H9 (cell line): ENCODE data around the gene EME1. TPM values are rescaled to one million over a fixed set of nuclear protein-coding genes. Genes with fewer than 3 reads are reported as not detected.
A peak's percentile ranks its signal among the peaks of the same experiment; 100 is the strongest.

Experiments
- DNase-seq: peaks from one replicate; pipeline ENCODE4 v3.0.0-alpha.2; 2017
- H2AFZ ChIP-seq: one replicate; pipeline ENCODE4 v1.6.1; 2013; ENCODE audit warnings: mild to moderate bottlenecking, low read length, control low read depth, moderate library complexity
- H2AK5ac ChIP-seq: 2 replicates; pipeline ENCODE4 v1.6.1; 2013; ENCODE audit warnings: low read length, control low read depth, mixed read lengths; ENCODE audit not compliant: insufficient read length
- H2BK120ac ChIP-seq: one replicate; pipeline ENCODE4 v1.6.1; 2013; ENCODE audit warnings: low read depth, mild to moderate bottlenecking, low read length, control low read depth, inconsistent platforms; ENCODE audit not compliant: poor library complexity, severe bottlenecking
- H2BK12ac ChIP-seq: 2 replicates; pipeline ENCODE4 v1.6.1; 2013; ENCODE audit warnings: low read length, control low read depth, mixed read lengths, low read depth; ENCODE audit not compliant: insufficient read length
- H2BK15ac ChIP-seq: 2 replicates; pipeline ENCODE4 v1.6.1; 2013; ENCODE audit warnings: low read depth, low read length, control low read depth
- H2BK20ac ChIP-seq: one replicate; pipeline ENCODE4 v1.6.1; 2013; ENCODE audit warnings: low read depth, mild to moderate bottlenecking, low read length, control low read depth, inconsistent platforms; ENCODE audit not compliant: poor library complexity, severe bottlenecking
- H2BK5ac ChIP-seq: 2 replicates; pipeline ENCODE4 v1.6.1; 2013; ENCODE audit warnings: low read length, control low read depth, mixed read lengths; ENCODE audit not compliant: insufficient read length
- H3K14ac ChIP-seq: 2 replicates; pipeline ENCODE4 v1.6.1; 2013; ENCODE audit warnings: low read length, control low read depth; ENCODE audit not compliant: insufficient read depth
- H3K18ac ChIP-seq: 2 replicates; pipeline ENCODE4 v1.6.1; 2013; ENCODE audit warnings: low read depth, mild to moderate bottlenecking, mixed read lengths, low read length, control low read depth; ENCODE audit not compliant: insufficient read length
- H3K23ac ChIP-seq: 2 replicates; pipeline ENCODE4 v1.6.1; 2013; ENCODE audit warnings: low read length, control low read depth, mixed read lengths, low read depth; ENCODE audit not compliant: insufficient read length
- H3K23me2 ChIP-seq: 2 replicates; pipeline ENCODE4 v1.6.1; 2013; ENCODE audit warnings: low read depth, mild to moderate bottlenecking, mixed read lengths, low read length, control low read depth; ENCODE audit not compliant: insufficient read length, poor library complexity, severe bottlenecking
- H3K27ac ChIP-seq: 2 replicates; pipeline ENCODE4 v1.5.1; 2013; ENCODE audit warnings: low read length, control low read depth, mixed read lengths, low read depth; ENCODE audit not compliant: insufficient read length
- H3K27me3 ChIP-seq: 2 replicates; pipeline ENCODE4 v1.6.1; 2013; ENCODE audit warnings: low read length, control low read depth, inconsistent platforms; ENCODE audit not compliant: insufficient read depth
- H3K4ac ChIP-seq: 2 replicates; pipeline ENCODE4 v1.6.1; 2013; ENCODE audit warnings: low read depth, mild to moderate bottlenecking, control low read depth, inconsistent platforms, low read length, moderate library complexity
- H3K4me1 ChIP-seq: 2 replicates; pipeline ENCODE4 v1.6.1; 2013; ENCODE audit warnings: low read length, control low read depth, inconsistent platforms; ENCODE audit not compliant: insufficient read depth
- H3K4me2 ChIP-seq: 2 replicates; pipeline ENCODE4 v1.6.1; 2013; ENCODE audit warnings: low read length, control low read depth, mixed read lengths; ENCODE audit not compliant: insufficient read length, insufficient read depth
- H3K56ac ChIP-seq: 2 replicates; pipeline ENCODE4 v1.6.1; 2013; ENCODE audit warnings: low read depth, mild to moderate bottlenecking, mixed read lengths, low read length, control low read depth; ENCODE audit not compliant: insufficient read length
- H3K79me1 ChIP-seq: 2 replicates; pipeline ENCODE4 v1.6.1; 2013; ENCODE audit warnings: low read depth, mild to moderate bottlenecking, moderate library complexity, low read length, control low read depth, inconsistent platforms; ENCODE audit not compliant: insufficient read depth, poor library complexity, severe bottlenecking
- H3K79me2 ChIP-seq: 2 replicates; pipeline ENCODE4 v1.6.1; 2013; ENCODE audit warnings: low read length, control low read depth, inconsistent platforms; ENCODE audit not compliant: insufficient read depth
- H3K9ac ChIP-seq: 2 replicates; pipeline ENCODE4 v1.6.1; 2013; ENCODE audit warnings: low read length, control low read depth, mixed read lengths; ENCODE audit not compliant: insufficient read length; ENCODE audit errors: extremely low read depth
- H3K9me3 ChIP-seq: one replicate; pipeline ENCODE4 v1.6.1; 2013; ENCODE audit warnings: low read depth, low read length, inconsistent platforms; ENCODE audit not compliant: control insufficient read depth
- H3T11ph ChIP-seq: one replicate; pipeline ENCODE4 v1.6.1; 2013; ENCODE audit warnings: mild to moderate bottlenecking, low read length, control low read depth, inconsistent platforms
- H4K20me1 ChIP-seq: one replicate; pipeline ENCODE4 v1.6.1; 2013; ENCODE audit not compliant: control insufficient read depth, insufficient read length, insufficient read depth
- H4K5ac ChIP-seq: 2 replicates; pipeline ENCODE4 v1.6.1; 2013; ENCODE audit warnings: low read depth, mild to moderate bottlenecking, mixed read lengths, low read length, control low read depth; ENCODE audit not compliant: insufficient read length
- H4K8ac ChIP-seq: replicated peaks from 2 replicates; pipeline ENCODE4 v1.6.1; 2013; ENCODE audit warnings: low read length, control low read depth, mixed read lengths, low read depth; ENCODE audit not compliant: insufficient read length
- H4K91ac ChIP-seq: 2 replicates; pipeline ENCODE4 v1.6.1; 2013; ENCODE audit warnings: low read depth, mild to moderate bottlenecking, moderate library complexity, mixed read lengths, low read length, control low read depth; ENCODE audit not compliant: insufficient read length
- H3K27ac Mint-ChIP-seq, 3 experiments: 2 replicates in 2 of 3; 3 replicates in 1 of 3; pipeline ENCODE4 v1.8.0; 2020 to 2021; ENCODE audit warnings: mixed read lengths in 3 of 3, mild to moderate bottlenecking in 1 of 3, moderate library complexity in 1 of 3
- H3K27me3 Mint-ChIP-seq: 2 replicates; pipeline ENCODE4 v1.8.0; 2021; ENCODE audit warnings: low read depth, mild to moderate bottlenecking, moderate library complexity, mixed read lengths
- H3K36me3 Mint-ChIP-seq, 3 experiments: 2 replicates in 2 of 3; 3 replicates in 1 of 3; pipeline ENCODE4 v1.8.0; 2020 to 2021; ENCODE audit warnings: low read depth in 3 of 3, mixed read lengths in 3 of 3; ENCODE audit not compliant: insufficient read depth in 1 of 3
- H3K4me1 Mint-ChIP-seq, 2 experiments: 2 replicates each; pipeline ENCODE4 v1.8.0; 2020; ENCODE audit warnings: mixed read lengths in 2 of 2
- H3K4me3 Mint-ChIP-seq, 2 experiments: 2 replicates in 1 of 2; 3 replicates in 1 of 2; pipeline ENCODE4 v1.8.0; 2020 to 2021; ENCODE audit warnings: mild to moderate bottlenecking in 2 of 2, mixed read lengths in 2 of 2, moderate library complexity in 1 of 2
- H3K9me3 Mint-ChIP-seq, 2 experiments: 2 replicates in 1 of 2; 3 replicates in 1 of 2; pipeline ENCODE4 v1.8.0; 2020; ENCODE audit warnings: mild to moderate bottlenecking in 2 of 2, mixed read lengths in 2 of 2, moderate library complexity in 1 of 2
- CTCF ChIP-seq: fragments of 200-600 bp; sonication (generic); conservative IDR thresholded peaks from 3 replicates; pipeline ENCODE4 v1.8.0; 2021; ENCODE audit warnings: antibody characterized with exemption, mild to moderate bottlenecking
- WGBS: extraction: QIAGEN DNeasy Blood & Tissue Kit; methylation state at CpG from one replicate; pipeline ENCODE4 v1.1.7; 2013; ENCODE audit warnings: missing lambda C conversion rate, low lambda C conversion rate, mixed read lengths; ENCODE audit not compliant: insufficient read length; ENCODE audit errors: extremely low coverage; 5-methylcytosine and 5-hydroxymethylcytosine counted together
- total RNA-seq: library from RNA; stranded (reverse); gene quantifications from 2 replicates; pipeline ENCODE4 v1.2.1, GENCODE V29; 2021

The EME1 gene
- total RNA-seq, 1 experiment from 2014 or later = 15.1 TPM

- peak overlapping the region; percentile 99 to 100 (median 100); a peak in 6 of 7 replicates for H3K27ac Mint-ChIP-seq
These were observed 739 bp upstream of the EME1 start for GRCh38 chr17:50372222-50372757.

More at GRCh38 chr17:50372222-50372757, 739 bp upstream of the EME1 start:
- peaks cover 3% of the 10 kb centered on the region; the same call in 1 of the 2 replicates for H3K79me2 ChIP-seq
- Mint-ChIP-seq H3K36me3 (peaks cover 21 to 58% (median 56%) of the 10 kb centered on the region in 3 experiments), H3K4me1 (peaks cover 14 to 15% of the 10 kb centered on the region in 2 experiments), H3K4me3 (peak overlapping the region; percentile 98 to 99), H3K9me3 (no peaks in the 10 kb centered on the region), H3K27me3 (no peaks in the 10 kb centered on the region)
- WGBS = no CpG with 5 or more reads among the region's 14 CpGs
- no peak overlapping the region for H2BK5ac ChIP-seq
- H3T11ph ChIP-seq = no peak overlapping the region
- no peak overlapping the region for H3K14ac ChIP-seq
- no peak for DNase-seq
- H3K79me1 ChIP-seq = peaks cover 8% of the 10 kb centered on the region
- H2BK120ac ChIP-seq = no peak overlapping the region
- H4K20me1 ChIP-seq = peaks cover 3% of the 10 kb centered on the region
- no peak overlapping the region for H3K4ac ChIP-seq
- H3K23me2 ChIP-seq = no peaks in the 10 kb centered on the region
- no peak overlapping the region for H4K8ac ChIP-seq
- TF ChIP-seq CTCF = no peak
- H4K91ac ChIP-seq = no peak overlapping the region
- peak overlapping the region; percentile 85 for H3K9ac ChIP-seq
- H3K23ac ChIP-seq = no peak overlapping the region
- H3K27me3 ChIP-seq = no peaks in the 10 kb centered on the region
- H3K56ac ChIP-seq = no peak overlapping the region
- no peak overlapping the region for H3K27ac ChIP-seq
- no peak overlapping the region for H2AK5ac ChIP-seq
- H3K18ac ChIP-seq = no peak overlapping the region
- H3K4me1 ChIP-seq = peaks cover 2% of the 10 kb centered on the region; the same call in 1 of the 2 replicates
- no peak overlapping the region for H4K5ac ChIP-seq
- H2BK20ac ChIP-seq = no peak overlapping the region
- no peak overlapping the region for H2AFZ ChIP-seq
- no peak overlapping the region for H2BK15ac ChIP-seq
- H3K4me2 ChIP-seq = peak overlapping the region; percentile 57
- H2BK12ac ChIP-seq = no peak overlapping the region
- no peaks in the 10 kb centered on the region for H3K9me3 ChIP-seq
